A673 (cell line): ENCODE results near the gene GJB3. TPM values are rescaled to one million over a fixed set of nuclear protein-coding genes. Genes with fewer than 3 reads are reported as not detected.
"Not testable (repeated sequence)": the region's sequence is repeated elsewhere in the genome, so short reads cannot be mapped to it uniquely, and the experiment has no call there.

ENCODE experiments used
- BruUV-seq: library from RNA; stranded (reverse); fragments of 400-500 nt; replicated peaks from 2 replicates; lab custom pipeline; 2021; lab: Mats Ljungman, UMichigan
- CTCF ChIA-PET: fragments of 300-600 bp; sonication (Branson Sonifier 250); formaldehyde crosslinking; loops from one replicate; lab custom pipeline; 2022; ENCODE audit warnings: antibody characterized with exemption; lab: Charles Lee
- POLR2A ChIA-PET: fragments of 300-600 bp; sonication (Branson Sonifier 250); formaldehyde crosslinking; loops from one replicate; lab custom pipeline; 2022; ENCODE audit warnings: antibody characterized with exemption; ENCODE audit not compliant: low non-redundant PET; lab: Charles Lee
- DNase-seq: peaks from one replicate; pipeline ENCODE4 v3.0.0-alpha.2; 2015; ENCODE audit warnings: low spot score
- H3K27ac ChIP-seq: fragments of 200-600 bp; sonication (generic); 2 replicates; pipeline ENCODE4 v1.5.1; 2016; ENCODE audit warnings: mixed run types, low read depth, mild to moderate bottlenecking, mixed read lengths, antibody characterized with exemption, low read length; ENCODE audit not compliant: poor library complexity, severe bottlenecking
- H3K27me3 ChIP-seq: fragments of 200-600 bp; sonication (generic); replicated peaks from 2 replicates; pipeline ENCODE4 v1.6.1; 2017; ENCODE audit warnings: mixed run types, low read depth, mild to moderate bottlenecking, mixed read lengths, antibody characterized with exemption, low read length; ENCODE audit not compliant: insufficient read depth, poor library complexity
- H3K36me3 ChIP-seq: fragments of 200-600 bp; sonication (generic); 2 replicates; pipeline ENCODE4 v1.6.1; 2016; ENCODE audit warnings: mixed run types, mild to moderate bottlenecking, mixed read lengths, antibody characterized with exemption, low read length; ENCODE audit not compliant: insufficient read depth, poor library complexity, severe bottlenecking
- H3K4me1 ChIP-seq: fragments of 200-600 bp; sonication (generic); 2 replicates; pipeline ENCODE4 v1.6.1; 2017; ENCODE audit warnings: mixed run types, mild to moderate bottlenecking, mixed read lengths, antibody characterized with exemption, low read length; ENCODE audit not compliant: insufficient read depth, poor library complexity, severe bottlenecking
- H3K4me3 ChIP-seq: fragments of 200-600 bp; sonication (generic); 2 replicates; pipeline ENCODE4 v1.5.1; 2016; ENCODE audit warnings: low read depth, mixed run types, mild to moderate bottlenecking, mixed read lengths, low read length; ENCODE audit not compliant: poor library complexity, severe bottlenecking
- H3K9me3 ChIP-seq: fragments of 200-600 bp; sonication (generic); 2 replicates; pipeline ENCODE4 v1.6.1; 2016; ENCODE audit warnings: mixed run types, low read depth, mild to moderate bottlenecking, mixed read lengths, antibody characterized with exemption, low read length; ENCODE audit not compliant: poor library complexity, severe bottlenecking
- EZH2 ChIP-seq: fragments of 200-600 bp; sonication (generic); IDR thresholded peaks from 2 replicates; pipeline ENCODE4 v1.6.1; 2017; ENCODE audit warnings: borderline replicate concordance, low read depth, mild to moderate bottlenecking, mixed read lengths, antibody characterized with exemption, low read length; ENCODE audit not compliant: poor library complexity, severe bottlenecking
- intact Hi-C: fragments of 100-400 bp; cut with micrococcal nuclease; formaldehyde crosslinking; loops from one replicate; pipeline ENCODE4 v1.10.0; 2022; ENCODE audit not compliant: unreplicated experiment
- total RNA-seq: library from RNA; stranded (reverse); gene quantifications from 2 replicates; pipeline ENCODE4 v1.2.3, GENCODE V29; 2021
- TF ChIP-seq, protein P1 (sequence below): fragments of 300-800, 200-600 bp; sonication (generic); conservative IDR thresholded peaks from 2 replicates; pipeline ENCODE4 v1.5.1; 2017; ENCODE audit warnings: low read depth, mild to moderate bottlenecking, antibody characterized with exemption, low read length, moderate library complexity, mixed read lengths

The GJB3 gene
- total RNA-seq, 1 experiment from 2014 or later, result not detected

DNA sequence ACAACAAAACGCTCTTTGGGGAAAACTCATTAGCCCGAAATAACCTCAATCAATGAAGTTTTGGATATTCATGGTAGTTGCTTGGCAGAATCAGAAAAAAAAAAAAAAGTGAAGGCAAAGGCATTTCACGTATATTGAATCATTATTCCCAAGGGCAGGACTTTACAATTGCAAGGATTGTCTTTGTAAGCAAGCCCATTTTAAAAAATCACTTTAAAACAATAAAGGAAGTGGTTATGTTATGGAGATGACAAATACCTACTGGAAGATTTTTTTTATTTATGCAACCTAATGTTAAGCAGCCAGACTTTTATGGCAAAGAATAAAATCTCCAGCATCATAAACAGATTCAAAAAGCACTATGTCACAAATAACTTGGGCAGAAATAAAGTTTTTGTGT lies 12.2 kb upstream of the GJB3 start:
- intact Hi-C loops, result no loop called here
- no peaks in the 10 kb centered on the region for H3K36me3 ChIP-seq
- H3K27ac ChIP-seq, result no peak overlapping the region
- BruUV-seq, result no TSS peak
- CTCF ChIA-PET, result no interaction called here
- DNase-seq, result no peak
- H3K9me3 ChIP-seq, result no peaks in the 10 kb centered on the region
- no peak for TF ChIP-seq EZH2
- POLR2A ChIA-PET, result no interaction called here
- H3K4me3 ChIP-seq, result no peak overlapping the region
- no peaks in the 10 kb centered on the region for H3K4me1 ChIP-seq
- no peaks in the 10 kb centered on the region for H3K27me3 ChIP-seq

DNA sequence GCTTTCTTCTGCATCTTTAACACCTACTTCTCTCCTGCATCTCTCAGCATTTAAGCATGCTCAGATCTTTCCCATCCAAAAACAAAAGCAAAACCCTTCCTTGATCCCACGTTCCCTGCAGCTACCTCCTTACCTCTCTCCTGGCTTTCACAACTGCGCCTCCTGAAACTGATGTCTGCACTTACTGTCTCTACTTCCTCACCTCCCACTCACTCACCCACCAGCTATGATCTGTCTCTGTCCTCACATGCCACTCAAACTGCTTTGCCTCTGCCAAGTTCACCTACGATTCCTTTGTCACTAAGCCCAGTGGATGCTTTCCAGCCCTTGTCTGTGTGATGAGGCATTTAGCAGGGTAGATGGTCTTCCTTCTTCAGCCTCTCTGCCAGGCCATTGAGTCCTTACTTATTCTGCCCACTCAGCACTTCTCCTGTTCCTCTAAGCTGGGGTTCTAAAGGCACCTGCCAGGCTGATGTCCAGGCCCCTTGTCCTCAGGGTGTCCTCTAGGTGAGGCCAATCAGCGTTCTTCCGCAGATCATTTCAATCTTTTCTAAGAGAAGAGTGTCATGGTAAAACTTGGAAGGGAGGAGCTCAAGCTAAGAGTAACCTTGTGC lies 10.0 kb upstream of the GJB3 start:
- Histone ChIP-seq H3K36me3 (no peaks in the 10 kb centered on the region), H3K9me3 (no peaks in the 10 kb centered on the region), H3K4me1 (no peaks in the 10 kb centered on the region), H3K4me3 (no peak overlapping the region), H3K27me3 (no peaks in the 10 kb centered on the region), H3K27ac (no peak overlapping the region)
- POLR2A ChIA-PET, result no interaction called here
- CTCF ChIA-PET, result no interaction called here
- intact Hi-C loops, result no loop called here
- BruUV-seq, result no TSS peak
- no peak for TF ChIP-seq EZH2
- TF ChIP-seq, protein P1, sequence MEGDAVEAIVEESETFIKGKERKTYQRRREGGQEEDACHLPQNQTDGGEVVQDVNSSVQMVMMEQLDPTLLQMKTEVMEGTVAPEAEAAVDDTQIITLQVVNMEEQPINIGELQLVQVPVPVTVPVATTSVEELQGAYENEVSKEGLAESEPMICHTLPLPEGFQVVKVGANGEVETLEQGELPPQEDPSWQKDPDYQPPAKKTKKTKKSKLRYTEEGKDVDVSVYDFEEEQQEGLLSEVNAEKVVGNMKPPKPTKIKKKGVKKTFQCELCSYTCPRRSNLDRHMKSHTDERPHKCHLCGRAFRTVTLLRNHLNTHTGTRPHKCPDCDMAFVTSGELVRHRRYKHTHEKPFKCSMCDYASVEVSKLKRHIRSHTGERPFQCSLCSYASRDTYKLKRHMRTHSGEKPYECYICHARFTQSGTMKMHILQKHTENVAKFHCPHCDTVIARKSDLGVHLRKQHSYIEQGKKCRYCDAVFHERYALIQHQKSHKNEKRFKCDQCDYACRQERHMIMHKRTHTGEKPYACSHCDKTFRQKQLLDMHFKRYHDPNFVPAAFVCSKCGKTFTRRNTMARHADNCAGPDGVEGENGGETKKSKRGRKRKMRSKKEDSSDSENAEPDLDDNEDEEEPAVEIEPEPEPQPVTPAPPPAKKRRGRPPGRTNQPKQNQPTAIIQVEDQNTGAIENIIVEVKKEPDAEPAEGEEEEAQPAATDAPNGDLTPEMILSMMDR, result no peak
- DNase-seq, result no peak

DNA sequence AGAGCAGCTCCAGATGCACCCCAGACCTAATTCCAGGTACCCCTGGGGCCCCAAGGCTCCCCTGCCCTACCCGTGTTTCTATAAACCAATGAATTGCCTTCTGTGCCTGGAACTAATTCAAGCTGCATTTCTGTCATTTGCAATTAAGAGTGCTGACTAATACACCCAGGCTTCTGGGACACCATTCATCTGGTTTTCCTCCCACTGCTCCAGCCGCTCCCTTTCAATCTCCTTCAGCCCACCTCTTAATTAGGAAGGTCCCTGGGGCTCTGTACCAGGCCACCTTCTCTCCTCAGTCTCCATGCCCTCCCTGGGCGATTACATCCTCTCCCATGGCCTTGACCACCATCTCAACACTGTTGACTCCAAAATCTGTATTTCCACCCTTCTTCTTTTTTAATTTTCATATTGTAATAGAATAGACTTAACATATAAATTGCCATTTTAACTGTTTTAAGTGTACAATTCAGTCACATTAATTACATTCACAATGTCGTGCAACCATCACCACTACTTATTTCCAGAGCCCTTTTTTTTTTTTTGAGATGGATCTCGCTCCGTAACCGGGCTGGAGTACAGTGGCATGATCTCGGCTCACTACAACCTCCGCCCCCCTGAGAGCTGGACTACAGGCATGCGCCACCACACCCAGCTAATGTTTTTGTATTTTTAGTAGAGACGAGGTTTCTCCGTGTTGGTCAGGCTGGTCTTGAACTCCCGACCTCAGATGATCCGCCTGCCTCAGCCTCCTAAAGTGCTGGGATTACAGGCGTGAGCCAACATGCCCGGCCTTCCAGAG lies 9.2 kb upstream of the GJB3 start:
- intact Hi-C loops, result no loop called here
- no peak for DNase-seq
- Histone ChIP-seq H3K9me3 (no peaks in the 10 kb centered on the region), H3K27me3 (no peaks in the 10 kb centered on the region), H3K36me3 (no peaks in the 10 kb centered on the region), H3K4me3 (no peak overlapping the region), H3K4me1 (no peaks in the 10 kb centered on the region), H3K27ac (no peak overlapping the region)
- CTCF ChIA-PET, result no interaction called here
- POLR2A ChIA-PET, result interaction anchor here (0.7 kb wide), 1 partner anchor 557 kb away, joined by 7 read pairs; no protein-coding TSS in a partner anchor
- no peak for TF ChIP-seq EZH2
- TF ChIP-seq, protein P1, result no peak
- no TSS peak for BruUV-seq

DNA sequence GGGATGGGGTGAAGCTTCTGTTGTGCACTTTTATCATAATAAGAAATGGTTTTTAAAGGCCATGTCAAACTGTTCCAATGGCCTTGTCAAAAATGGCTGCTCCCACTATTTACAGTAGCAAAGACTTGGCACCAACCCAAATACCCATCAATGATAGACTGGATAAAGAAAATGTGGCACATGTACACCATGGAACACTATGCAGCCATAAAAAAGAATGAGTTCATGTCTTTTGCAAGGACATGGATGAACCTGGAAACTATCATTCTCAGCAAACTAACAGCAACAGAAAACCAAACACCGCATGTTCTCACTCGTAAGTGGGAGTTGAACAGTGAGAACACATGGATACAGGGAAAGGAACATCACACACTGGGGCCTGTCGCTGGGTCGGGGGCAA lies 7.9 kb upstream of the GJB3 start:
- H3K27ac ChIP-seq, H3K27me3 ChIP-seq, BruUV-seq, POLR2A ChIA-PET, H3K4me3 ChIP-seq, DNase-seq, H3K36me3 ChIP-seq, H3K4me1 ChIP-seq, intact Hi-C loops, H3K9me3 ChIP-seq, CTCF ChIA-PET: not testable (repeated sequence)
